ENCODE results near the gene SSR4.
"Not testable (repeated sequence)": the region's sequence is repeated elsewhere in the genome, so short reads cannot be mapped to it uniquely, and the experiment has no call there.

SSR4 gene

DNA sequence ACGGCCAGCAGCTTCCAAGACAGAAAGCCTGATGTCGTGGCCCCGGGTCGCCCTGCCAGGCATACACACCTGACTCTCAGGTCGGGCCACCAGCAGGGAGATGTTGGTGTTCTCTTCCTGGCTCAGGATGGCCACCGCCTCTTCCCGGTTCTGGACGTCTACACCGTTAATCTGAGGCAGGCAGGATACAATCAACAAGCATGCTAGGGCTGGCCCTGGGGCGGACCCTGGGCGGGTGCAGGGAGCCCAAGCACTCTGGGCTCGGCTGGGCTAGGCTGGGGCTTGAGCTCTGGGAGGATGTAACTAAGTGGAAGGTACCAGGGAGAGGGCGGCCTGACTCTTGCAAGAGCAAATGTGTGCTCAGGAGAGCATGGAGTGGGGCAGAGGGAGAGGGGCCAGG, 11.0 kb downstream of the SSR4 start:
- DNase-seq (ENCODE audit: low read depth), result no peak

DNA sequence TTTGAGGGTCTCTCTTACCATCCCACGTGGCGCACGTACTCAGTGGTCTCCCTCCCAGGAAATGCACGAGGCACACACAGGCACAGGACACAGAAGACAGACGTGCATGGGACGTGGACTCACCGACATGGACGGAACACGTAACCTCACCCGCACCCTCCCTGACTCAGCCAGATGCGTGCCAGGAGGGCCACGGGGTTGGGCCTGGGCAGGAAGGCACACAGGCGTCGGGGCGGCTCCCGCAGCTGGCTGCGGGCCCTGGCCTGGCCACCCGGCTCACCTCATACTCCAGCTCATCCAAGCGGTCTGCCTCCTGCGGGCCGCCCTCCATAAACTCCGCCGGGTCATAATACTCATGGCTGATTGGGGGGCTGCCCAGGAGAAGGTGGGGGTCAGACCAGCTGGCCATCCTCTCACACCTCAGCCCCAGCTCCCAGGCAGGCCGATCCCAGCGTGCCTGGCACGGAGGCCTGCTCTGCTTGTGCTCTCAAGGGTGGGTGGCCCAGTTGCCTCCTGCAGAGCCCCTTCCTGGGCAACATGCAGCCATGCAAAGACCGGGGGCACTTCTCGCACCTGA, 12.6 kb downstream of the SSR4 start:
- no peak for DNase-seq (ENCODE audit: low read depth)

- DNase-seq (ENCODE audit: low read depth), result no peak
Measured at GRCh38 chrX:153807976-153808375, 13.5 kb downstream of the SSR4 start.

DNA sequence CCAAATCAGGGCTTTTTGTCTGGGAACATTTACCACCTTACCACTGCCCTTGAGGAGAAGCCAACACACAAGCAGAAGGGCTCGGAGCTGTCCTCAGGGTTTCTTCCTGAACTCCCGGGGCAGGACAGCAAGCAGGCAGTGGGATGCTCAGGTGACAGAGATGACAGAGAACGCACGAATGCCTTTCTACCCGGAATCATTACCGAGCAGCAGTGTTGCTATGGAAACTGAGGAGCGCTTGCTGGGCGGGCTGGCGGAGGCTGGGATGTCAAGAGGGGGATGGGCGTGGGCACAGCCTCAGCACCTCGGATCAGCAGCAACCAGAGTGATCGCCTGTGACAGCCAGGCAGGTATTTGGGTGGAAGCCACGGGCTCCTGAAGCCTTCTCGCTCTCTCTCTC, 17.8 kb downstream of the SSR4 start:
- no peak for DNase-seq (ENCODE audit: low read depth)

- no peak for DNase-seq (ENCODE audit: low read depth)
Measured at GRCh38 chrX:153813161-153813560, 18.7 kb downstream of the SSR4 start.

DNA sequence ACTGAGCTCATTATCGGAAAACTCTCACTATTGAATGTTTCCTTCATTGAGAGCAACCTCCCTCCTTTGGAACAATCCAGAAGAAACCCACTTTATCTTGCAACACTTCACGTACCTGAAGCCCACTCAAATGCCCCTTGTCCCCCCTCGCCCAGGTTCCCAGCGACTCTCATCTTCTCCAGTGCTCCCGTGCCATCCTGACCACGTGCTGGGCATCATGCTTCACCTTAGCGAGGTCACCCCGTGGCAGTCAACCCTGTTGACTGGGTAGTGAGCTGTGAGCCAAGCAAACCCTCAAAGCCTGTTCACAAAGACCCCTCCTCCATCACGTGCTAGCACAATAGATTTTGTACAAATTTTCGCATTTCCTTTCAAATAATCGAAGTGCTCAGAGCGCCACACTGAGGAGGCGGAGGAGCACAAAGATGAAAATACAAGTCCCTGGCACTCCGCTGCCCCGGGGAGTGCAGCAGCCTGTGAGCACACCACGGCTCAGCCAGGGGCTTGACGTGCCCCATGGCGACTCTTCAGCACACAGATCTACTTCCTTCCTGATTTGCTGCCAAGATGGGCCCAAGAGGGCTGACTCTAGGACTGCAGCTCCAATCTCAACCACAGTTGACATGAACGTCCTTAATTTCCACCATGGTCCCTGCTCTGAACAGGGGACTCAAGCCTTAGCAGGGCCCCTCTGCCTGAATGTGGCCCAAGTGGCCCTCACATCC, 20.3 kb downstream of the SSR4 start:
- no peak for DNase-seq (ENCODE audit: low read depth)

DNA sequence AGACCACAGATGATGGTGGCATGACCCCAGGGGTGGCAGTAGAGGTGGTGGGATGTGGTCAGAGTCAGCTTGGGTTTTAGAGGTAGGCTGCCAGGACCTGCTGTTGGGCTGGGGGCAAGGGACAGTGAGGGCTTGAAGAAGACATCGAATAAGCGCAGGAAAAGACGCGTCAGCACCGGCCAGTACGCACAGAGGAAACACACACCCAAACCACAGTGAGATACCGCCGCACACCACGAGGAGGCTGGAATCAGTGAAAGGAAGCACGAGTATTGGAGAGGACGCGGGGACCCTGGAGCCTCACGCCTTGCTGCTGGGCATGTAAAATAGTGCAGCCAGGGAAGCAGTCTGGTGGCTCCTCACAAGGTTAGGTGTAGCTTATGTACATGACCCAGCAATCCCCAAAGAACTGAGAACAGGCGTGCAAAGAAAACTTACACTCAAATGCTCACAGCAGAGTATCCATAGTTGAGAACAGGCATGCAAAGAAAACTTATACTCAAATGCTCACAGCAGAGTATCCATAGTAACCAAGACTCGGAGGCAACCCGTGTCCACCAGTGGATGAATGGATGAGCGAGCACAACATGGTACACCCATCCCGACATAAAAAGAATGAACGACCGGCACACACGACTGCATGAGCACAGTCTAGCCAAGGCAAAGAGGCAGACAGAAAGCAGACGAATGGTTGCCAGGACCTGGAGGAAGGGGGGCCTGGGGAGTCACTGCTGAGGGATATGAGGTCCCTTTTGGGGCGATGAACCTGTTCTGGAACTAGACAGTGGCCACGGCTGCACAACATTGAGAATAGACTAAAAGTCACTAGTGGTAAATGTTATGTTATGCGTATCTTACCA, 22.6 kb downstream of the SSR4 start:
- no peak for DNase-seq (ENCODE audit: low read depth)

GRCh38 chrX:153818064-153818463, 23.6 kb downstream of the SSR4 start:
- DNase-seq (ENCODE audit: low read depth), result not testable (repeated sequence)

DNA sequence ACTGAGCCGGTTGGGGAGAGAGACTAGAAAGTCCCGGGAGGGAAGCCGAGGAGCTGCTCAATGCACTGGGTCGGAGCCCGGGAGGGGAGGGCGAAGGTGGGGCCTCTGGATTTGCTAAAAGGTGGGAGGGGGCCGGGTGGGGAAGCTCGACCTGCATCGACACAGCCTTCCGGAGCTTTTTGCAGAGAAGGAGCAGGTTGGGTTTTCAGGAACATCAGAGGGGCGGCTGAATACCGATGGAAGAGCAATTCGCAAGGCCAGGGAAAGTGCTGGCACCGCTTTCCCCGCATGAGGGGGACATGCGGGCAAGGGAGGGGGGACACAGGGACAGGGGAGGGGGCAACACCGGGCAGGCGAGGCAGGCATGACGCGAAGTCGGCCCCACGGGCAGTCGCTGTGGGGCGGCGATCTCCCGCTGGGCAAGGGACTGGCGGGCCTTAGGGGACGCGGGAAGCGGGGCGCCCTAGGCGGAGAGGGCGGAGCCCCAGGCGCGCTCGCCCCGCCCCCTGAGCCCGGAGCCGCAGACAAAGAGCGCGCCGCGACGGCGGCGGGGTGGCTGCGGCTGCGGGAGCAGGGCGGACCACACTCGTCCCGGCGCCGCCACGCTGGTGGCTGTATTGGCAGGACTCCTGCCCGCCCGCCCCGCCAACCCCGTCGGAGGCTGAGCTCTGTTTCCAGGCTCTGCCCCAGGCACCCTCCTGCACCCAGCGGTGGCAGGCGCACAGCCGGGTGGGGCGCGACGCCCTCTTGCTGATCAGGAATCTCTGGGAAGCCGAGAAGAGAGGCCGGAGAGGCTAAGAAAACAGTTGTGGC, 24.3 kb downstream of the SSR4 start:
- no peak for DNase-seq (ENCODE audit: low read depth)

DNA sequence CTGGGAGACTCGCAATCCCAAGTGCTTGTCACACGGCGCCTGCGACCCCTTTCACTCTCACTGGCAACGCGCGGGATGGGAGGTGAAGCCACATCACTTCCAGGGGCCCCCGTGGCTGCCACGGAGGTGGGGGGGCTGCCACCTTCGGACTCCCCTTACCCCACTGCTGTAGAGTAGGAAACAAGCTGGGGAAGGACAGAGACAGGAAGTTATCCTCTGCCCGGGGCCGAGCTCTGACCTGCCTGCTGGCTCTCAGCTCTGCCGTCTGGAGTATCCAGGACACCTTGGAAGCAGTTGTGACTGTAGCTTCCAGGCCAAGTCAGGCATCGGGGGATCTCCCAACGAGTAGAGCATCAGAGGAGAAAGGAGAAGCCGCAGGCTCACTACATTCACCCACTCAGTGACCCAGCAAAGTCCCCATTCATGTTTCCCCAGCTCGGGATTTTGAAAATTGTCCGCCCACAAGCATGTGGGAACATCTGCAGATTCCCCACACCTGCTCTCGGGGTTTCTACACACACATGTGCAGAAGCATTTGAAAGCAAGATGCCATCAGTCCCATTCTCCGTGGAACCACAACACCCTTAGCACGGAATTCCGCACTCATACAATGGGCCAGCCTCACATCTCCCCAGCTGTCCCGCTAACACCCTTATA, 25.0 kb downstream of the SSR4 start:
- no peak for DNase-seq (ENCODE audit: low read depth)

DNA sequence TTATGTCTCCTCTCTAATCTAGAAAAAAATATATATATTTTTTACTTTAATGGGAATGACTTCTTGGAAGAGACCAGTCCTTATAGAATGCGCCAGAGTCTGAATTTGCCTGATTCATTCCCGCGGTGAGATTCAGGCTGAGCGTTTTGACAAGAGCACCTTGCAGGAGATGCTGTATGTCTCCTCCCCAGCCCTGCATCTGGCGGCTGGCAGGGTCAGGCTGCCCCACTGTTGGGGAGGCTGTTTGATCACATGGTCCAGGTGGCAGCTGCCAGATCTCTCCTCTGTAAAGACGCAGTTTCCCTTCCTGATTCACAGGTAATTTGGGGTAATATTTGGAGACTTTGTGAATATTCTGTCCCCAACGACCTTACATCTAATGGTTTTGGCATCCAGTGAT, 26.1 kb downstream of the SSR4 start:
- no peak for DNase-seq (ENCODE audit: low read depth)

- DNase-seq (ENCODE audit: low read depth), result no peak
Measured at GRCh38 chrX:153821066-153821465, 26.6 kb downstream of the SSR4 start.

DNA sequence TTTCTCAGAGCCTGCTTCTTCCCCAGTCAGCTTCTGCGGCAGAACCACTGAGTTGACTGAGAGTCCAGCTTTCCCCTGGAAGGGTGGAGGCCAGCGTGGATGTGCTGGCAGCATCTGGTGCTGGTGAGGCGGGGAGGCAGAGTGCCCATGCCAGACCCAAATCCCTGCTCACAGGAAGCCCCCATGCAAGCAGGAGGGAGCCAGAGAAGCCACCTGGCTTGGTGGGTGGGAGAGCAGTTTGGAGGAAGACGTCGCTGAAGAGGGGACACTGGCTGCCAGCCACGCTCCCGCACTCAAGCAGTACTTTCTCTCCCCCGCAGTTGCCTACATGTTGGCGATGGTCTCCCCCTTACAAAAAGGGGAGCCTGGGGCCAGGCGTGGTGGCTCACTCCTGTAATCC, 29.9 kb downstream of the SSR4 start:
- DNase-seq (ENCODE audit: low read depth), result no peak

DNA sequence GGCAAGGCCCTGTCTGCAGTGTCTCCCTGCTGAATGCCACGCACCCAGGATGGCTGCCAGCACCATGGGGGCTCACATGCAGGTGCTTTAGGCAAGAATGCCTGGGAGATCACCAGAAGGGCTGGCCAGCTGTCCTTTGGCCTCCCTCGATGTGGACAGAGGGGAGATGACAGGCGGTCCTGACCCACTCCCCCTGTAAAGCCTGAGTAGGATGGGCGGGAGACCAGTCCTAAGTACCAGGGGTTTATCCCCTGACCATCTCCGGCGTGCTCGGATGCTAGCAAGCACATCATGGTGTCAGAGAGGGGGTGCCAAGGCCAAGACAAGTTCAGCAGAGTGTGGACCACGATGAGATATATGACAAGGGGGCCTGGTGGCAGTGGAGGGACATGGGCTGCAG, 30.6 kb downstream of the SSR4 start:
- DNase-seq (ENCODE audit: low read depth), result no peak

- no peak for DNase-seq (ENCODE audit: low read depth)
Measured at GRCh38 chrX:153827016-153827415, 32.5 kb downstream of the SSR4 start.

DNA sequence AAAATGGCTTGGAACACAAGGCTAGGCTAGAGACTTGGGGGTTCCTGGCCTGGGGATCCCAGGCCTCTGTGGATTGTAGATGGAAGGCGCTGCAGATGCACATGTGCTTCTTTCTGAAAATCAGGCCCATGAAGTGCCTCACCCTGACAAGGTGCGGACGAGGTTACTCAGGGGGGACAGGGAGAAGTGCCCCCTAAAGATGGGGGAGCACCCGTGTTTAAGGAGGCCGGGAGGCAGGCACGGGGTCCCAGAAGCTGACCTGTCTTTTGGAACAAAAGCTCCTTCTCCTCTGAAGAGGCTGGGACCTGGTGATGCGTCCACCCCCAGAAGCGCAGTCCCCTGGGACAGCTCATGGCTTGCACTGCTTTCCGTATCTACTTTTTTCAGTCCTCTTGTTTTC, 33.4 kb downstream of the SSR4 start:
- DNase-seq (ENCODE audit: low read depth), result no peak

DNA sequence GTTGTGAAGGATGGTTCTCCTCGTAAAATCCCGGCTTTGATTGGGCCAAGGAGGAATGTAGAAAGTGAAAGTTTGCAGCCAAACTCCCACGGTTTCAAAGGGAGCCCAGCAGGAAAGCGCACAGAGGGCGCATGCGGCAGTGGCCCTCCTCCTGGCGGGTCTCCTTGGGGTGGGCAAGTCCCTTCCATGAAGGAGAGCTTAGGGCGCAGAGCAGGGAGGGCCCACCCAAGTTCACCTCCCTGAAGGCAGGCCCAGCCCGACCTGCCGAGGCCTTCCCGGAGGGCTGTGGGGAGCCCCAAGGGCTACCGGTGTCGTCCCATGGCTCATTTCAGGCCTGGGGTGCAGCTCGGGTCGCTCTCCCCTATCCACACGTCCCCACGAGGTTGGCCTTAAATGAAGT, 33.8 kb downstream of the SSR4 start:
- no peak for DNase-seq (ENCODE audit: low read depth)

DNA sequence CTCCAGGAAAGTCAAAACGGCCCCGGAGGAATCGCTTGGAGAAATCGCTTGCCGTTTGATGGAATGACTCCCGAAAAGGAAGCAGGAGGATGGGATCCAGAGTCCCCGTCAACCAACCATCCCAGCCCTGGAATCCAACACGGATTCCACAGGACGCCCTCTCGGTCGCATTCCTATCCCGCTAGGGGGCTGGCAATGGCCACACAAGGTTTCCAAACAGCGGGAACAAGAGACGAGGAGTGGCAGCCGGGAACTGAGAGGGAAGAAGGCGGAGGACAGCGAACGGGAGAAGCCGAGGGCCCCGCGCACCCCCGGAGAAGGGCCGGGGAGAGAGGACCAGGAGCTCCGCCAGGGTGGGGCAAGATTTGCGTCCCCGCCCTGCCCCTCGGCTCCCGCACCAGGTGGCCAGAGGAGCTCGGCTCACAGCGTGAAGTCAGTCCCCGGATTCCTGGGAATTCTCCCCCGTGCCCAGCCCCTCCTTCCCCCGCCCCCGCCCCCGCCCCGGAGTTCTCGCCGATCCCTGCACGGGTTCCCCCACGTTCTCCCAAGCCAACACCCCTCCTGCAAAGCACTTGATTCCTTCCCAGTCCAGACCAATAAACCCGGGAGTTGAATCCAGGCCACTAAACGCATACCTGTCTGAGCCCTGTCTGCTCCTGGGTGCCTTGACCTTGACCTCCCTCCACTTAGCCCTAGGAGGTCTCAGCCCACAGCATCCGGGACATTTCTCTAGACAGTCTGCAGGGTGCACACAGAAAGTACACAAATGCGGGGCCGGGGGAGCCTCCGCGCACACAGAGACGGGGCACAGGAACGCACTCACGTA, 34.5 kb downstream of the SSR4 start:
- no peak for DNase-seq (ENCODE audit: low read depth)

GRCh38 chrX:153829549-153829798, 35.0 kb downstream of the SSR4 start:
- DNase-seq (ENCODE audit: low read depth), result no peak

GRCh38 chrX:153829799-153830639, 35.6 kb downstream of the SSR4 start, which contains the start of gene PDZD4:
PDZD4 (minus strand) TSS chrX:153830544; CDS start chrX:153830298, 246 bp downstream.
- no peak for DNase-seq (ENCODE audit: low read depth)

Data from stromal cell of bone marrow (primary cell).